Measurements from ENCODE around the gene ZNF500.

- TF ChIP-seq CTCF (IDR thresholded peaks at IDR 0.05) (no peak), POLR2A (IDR thresholded peaks at IDR 0.05) (no peak), POLR2AphosphoS5 (IDR thresholded peaks at IDR 0.05) (no peak)
These were observed 11.3 kb downstream of the ZNF500 start for GRCh38 chr16:4755687-4756086.

Data from stomach (tissue), 4 donors.